ENCODE measurements around the gene LIN7A.

The LIN7A gene

GRCh38 chr12:80937391-80938238 is at the start of gene LIN7A:
TSS of gene LIN7A (minus strand) at chr12:80937934. CDS start at chr12:80937722, 212 bp downstream.
- no peak for DNase-seq (ENCODE audit: low read depth in 2 of 2)

DNA sequence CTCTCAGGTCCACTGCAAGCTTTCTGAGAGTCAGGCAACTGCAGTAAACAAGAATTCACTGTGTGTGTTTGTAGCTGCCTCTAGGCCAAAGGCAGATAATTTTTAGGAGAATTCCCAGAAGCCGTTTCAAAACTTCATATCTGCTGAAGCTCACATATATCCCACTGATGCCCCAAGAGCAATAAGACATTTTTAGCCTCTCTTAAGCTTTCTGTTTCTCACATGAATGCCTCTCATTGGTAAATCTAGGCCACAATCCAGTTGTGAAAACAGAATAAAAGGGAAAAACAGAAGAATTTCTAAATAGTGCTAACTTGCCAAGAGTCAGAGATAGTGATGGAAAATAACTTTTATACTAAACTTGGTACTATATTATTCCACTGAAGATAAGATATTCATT is 48.5 kb upstream of the LIN7A start:
- DNase-seq (ENCODE audit: low read depth in 2 of 2) = no peak

- no peak for DNase-seq (ENCODE audit: low read depth in 2 of 2)
Observed at GRCh38 chr12:80979816-80980215, 42.1 kb upstream of the LIN7A start.

DNA sequence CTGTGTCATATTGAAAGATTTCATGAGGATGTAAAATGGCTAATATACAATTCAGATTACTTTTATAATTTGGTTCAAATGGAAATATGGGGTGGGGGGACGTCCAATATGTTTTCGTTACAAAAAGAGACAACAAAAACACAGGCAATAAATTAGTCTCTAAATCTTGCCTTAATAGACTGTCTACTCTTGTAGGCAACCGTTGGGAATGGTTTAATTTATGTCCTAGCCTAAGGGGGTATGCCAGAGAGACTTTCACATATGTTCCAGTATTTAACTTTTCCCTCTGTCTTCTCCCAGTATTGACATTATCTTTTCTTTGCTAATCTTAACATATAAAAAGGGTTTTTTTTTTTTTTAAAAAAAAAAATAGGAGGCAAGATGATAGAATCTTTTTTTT is 41.5 kb upstream of the LIN7A start:
- DNase-seq (ENCODE audit: low read depth in 2 of 2) = no peak

GRCh38 chr12:80977346-80977745 is 39.6 kb upstream of the LIN7A start:
- DNase-seq (ENCODE audit: low read depth in 2 of 2) = no peak

DNA sequence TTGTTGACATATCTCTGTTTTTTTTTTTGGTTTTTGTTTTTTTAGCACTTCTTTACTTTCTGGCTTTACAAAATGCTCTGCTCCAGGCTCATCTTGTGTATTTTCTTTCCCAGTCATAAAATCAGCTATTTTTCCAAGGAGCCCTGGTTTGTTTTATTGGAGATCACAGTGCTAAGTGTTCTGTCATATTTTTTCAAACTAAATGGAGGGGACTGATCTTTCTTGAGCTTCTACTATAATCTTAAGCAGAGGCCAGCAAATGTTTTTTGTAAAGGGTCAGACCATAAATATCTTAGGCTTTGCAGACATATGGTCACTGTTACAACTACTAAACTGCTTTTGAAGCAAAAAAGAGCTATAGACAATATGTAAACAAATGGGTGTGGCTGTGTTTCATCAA is 30.6 kb upstream of the LIN7A start:
- DNase-seq (ENCODE audit: low read depth in 2 of 2) = no peak

DNA sequence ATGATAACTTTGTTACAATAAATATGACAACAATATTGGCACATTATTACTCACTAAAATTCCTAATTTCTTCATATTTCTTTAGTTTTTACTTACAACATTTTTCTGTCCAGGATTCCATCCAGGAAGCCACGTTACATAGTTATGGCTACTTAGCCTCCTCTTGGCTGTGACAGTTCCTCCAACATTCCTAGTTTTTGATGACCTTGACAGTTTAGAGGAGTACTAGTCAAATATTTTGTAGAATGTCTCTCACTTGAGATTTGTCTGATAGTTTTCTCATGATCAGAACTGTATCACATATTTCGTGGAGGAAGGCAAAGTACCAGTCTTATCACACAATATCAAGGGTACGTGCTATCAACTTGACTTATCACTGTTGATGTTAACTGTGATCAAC is 29.8 kb upstream of the LIN7A start:
- DNase-seq (ENCODE audit: low read depth in 2 of 2) = no peak

DNA sequence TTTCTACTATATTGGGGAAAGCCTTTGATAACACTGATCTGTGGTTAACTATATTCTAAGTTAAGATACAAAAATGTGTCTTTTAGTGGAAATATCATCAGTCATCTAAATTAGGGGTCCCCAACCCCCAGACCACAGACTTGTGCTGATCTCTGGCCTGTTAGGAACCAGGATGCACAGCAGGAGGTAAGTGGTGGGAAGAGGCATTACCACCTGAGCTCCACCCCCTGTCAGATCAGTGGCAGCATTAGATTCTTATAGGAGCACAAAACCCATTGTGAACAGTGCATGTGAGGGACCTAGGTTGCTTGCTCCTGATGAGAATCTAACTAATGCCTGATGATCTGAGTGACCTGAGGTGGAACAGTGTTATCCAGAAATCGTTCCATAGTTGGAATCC is 28.3 kb upstream of the LIN7A start:
- DNase-seq (ENCODE audit: low read depth in 2 of 2) = no peak

- no peak for DNase-seq (ENCODE audit: low read depth in 2 of 2)
Observed at GRCh38 chr12:80958162-80958561, 20.4 kb upstream of the LIN7A start.

DNA sequence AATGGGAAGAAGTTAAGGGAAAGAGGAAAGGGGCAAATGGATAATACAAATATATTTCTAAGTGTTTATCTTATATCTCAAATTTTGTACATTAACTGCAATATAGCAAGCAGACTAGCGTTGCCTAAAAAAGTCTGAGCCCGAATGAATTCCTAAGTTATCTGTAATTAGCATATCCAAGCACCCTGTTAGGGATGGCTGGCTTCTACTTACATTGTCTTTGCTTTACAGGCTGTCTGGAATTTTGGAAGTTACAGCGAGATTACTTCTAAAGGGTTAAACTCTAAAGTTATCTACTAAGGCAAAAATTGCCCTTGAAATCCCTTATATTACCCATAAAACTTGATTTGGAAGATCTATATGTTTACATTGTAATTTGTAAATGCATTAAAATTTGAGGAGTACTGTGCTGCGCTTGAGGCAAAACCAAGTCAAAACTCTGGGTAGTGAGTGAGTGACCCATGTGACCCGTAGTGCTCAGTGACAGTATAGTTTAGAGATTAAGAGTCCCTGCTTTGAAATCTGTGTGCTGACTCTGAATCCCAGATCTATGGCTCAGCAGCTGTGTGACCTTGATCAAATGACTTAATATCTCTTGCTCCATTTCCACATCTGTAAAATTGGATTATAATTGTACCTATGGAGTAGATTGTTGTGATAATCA is 17.3 kb upstream of the LIN7A start:
- no peak for DNase-seq (ENCODE audit: low read depth in 2 of 2)

DNA sequence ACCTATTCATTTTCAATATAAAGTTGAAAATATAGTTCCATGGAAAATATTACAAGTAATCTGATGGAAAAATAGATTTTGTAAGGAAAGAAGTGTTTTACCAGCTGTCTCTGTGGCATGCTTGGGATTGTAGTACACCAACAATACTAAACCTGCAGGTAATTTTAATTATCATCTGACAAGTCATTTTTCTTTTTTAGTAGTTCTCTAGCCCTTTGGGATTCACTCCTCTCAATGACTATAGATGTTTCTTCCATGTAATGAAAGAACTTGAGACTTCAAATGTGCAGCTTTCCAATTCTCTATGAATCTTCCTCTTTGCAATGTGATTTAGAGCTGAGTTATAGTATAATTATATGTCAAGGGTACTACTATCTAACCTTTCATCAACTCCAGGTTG is 14.7 kb upstream of the LIN7A start:
- DNase-seq (ENCODE audit: low read depth in 2 of 2) = no peak

DNA sequence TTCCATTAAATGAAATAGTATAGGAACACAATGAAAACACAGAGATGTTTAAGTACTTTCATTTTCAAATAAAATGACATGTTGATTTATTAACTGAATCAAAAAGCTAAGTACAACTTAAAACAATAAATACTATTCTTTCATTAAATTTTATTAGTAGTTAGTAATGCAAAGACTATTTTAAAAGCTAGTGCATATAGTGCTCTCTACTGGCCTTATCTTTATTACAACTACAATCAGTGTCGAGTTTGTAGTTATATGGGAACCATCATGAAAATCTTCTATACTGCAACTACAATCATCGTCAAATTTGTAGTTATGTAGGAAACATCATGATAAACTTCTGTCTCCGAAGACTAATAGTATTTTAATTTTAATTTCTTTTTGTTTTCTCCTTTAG is 8.9 kb upstream of the LIN7A start:
- no peak for DNase-seq (ENCODE audit: low read depth in 2 of 2)

DNA sequence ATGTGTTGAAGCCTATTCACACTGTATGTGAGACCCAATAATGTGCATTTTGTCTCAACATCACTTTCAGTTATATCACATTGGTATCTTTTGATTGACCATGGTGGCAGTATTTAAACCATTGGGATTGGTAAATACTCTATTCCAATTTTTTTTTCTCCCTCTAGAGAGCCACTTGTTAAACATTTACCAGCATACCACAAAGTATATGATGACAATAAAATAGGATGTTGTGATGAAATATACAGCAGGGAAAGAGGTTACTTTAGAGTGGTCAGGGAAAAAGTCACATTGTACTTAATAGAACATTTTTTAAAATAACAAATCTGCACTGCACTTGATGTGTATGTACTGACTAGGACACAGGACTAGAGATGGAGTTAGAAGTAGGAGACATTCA is 5.6 kb upstream of the LIN7A start:
- DNase-seq (ENCODE audit: low read depth in 2 of 2) = no peak

DNA sequence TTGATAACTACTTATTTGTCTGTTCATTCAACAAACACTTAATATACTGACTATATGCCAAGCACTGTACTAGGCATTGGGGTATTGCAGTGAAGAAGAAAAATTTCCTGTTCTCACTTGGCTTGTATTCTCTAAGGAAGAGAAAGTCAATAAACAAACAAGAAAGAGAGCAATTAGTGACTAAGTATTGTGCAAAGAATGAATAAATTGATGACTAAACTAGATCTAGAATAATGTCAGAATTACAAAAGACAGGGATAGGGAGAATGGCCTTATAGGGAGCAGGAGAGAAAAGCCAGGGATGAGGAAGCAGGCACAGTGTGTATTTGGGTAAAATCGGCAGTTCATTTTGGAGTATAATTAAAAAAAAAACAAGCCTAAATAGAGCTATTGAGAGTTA is 4.2 kb upstream of the LIN7A start:
- no peak for DNase-seq (ENCODE audit: low read depth in 2 of 2)

DNA sequence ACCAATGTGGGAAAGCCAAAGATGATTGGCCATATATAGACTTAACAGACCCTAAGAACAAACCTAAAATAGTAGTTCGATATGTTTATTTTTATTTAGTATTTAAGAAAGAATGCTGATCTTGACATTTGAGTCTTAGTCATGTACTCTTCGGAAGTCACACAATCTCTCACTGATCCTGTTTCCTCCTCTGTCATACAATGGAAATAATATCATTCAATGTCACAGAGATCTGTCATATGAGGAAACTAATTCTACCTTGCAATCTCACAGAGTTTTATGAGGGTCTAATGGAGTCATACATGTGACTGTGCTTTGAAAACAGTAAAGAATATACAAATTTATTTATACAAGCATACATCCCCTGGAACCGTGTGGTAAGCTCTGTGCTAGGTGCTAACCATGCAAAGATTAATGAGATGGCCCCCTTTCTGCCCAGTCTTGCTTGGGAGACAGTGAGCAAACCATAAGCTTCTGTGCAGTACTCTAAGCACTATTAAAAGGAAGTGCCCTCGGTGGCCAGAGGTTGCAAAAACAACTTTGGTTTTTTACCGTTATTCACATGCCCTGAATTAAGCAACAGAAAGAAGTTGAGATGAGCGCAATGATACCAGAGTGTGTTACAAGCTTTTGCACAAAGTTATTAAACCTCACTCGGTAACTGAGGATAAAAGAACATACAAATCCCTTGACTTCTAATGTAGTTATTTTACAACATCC is 1.7 kb upstream of the LIN7A start:
- DNase-seq (ENCODE audit: low read depth in 2 of 2) = no peak

GRCh38 chr12:80938397-80938796 is 663 bp upstream of the LIN7A start:
- DNase-seq (ENCODE audit: low read depth in 2 of 2) = no peak

- no peak for DNase-seq (ENCODE audit: low read depth in 2 of 2)
Observed at GRCh38 chr12:80936642-80937390, 918 bp downstream of the LIN7A start.

DNA sequence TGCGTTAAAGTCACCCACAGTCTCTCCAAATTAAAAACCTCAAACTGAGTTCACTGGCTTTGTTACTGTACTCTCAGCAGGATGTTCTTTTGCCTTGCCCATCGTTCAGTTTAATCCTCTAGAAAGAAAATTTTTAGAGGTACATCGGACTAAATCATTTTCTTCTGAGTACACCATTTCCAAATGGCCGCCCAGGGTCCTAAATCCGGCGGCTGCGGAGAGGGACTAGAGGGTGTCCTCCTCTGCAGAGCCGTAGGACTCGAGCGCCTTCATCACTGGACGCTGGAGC is 1.4 kb downstream of the LIN7A start:
- no peak for DNase-seq (ENCODE audit: low read depth in 2 of 2)

DNA sequence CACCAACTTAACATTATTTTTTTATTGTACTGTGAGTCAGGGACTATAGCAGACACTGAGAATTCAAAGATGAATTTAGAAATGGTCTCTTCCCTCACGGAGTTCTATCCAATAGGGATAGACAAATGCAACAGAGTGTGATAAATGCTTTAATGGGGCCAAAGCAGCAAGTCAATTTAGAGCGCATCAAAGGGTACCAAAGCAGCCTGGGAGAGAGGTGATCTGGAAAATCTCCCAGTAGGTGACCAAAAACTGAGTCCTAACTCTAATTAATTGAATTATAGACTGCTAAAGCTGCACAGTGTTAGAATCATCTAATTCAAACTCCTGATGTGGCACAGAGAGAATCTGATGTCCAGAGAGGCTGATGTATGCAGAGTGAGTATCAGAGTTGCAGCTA is 2.6 kb downstream of the LIN7A start:
- no peak for DNase-seq (ENCODE audit: low read depth in 2 of 2)

DNA sequence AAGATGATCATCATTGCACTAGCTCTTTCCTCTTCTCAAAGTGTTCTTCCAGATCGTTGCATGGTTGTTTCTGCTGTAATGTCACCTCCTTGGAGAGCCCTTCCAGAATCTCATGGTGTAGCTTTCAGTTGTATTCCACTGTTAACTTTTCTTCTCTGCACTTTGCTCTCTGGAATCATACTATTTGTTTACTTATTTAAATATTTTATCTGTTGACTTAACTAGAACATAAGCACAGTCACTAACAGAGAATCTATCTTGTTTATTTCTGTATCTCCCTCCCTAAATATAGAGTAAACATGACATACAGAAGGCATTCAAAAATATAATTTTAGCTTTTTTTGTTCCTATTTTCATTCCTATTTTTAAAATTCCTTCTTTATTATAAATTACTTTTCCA is 11.8 kb downstream of the LIN7A start:
- no peak for DNase-seq (ENCODE audit: low read depth in 2 of 2)

DNA sequence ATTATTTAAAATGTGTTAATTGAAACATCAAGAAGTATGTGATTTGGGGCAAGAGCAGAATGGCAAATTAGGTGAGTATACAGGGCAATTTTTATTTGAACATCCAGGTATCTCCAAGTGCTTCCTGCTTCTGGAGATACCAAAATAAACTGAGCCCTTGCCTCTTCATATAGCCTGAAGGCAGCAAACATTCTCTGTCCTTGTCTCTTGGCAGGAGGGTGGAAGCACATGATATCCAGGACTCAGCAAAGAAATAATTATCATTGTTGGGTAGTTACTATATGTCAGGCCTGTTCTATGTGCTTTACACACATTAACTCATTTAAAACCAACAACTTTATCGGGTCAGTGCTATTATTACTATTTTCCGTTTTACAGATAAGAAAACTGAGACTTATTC is 12.5 kb downstream of the LIN7A start:
- no peak for DNase-seq (ENCODE audit: low read depth in 2 of 2)

GRCh38 chr12:80924437-80924836 is 13.3 kb downstream of the LIN7A start:
- no peak for DNase-seq (ENCODE audit: low read depth in 2 of 2)
